ENCODE data around the gene ZNF28.
"Not testable (repeated sequence)": the region's sequence is repeated elsewhere in the genome, so short reads cannot be mapped to it uniquely, and the experiment has no call there.

The ZNF28 gene

GRCh38 chr19:52778811-52779210, 42.6 kb downstream of the ZNF28 start:
- no peak for DNase-seq (ENCODE audit: low read depth in 2 of 2)

DNA sequence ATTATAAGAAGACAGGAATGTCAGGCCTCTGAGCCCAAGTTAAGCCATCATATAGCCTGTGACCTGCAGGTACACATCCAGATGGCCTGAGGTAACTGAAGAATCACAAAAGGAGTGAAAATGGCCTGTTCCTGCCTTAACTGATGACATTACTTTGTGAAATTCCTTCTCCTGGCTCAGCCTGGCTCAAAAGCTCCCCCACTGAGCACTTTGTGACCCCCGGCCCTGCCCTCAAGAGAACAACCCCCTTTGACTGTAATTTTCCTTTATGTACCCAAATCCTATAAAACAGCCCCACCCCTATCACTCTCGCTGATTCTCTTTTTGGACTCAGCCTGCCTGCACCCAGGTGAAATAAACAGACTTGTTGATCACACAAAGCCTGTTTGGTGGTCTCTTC, 65.0 kb downstream of the ZNF28 start:
- not testable (repeated sequence) for DNase-seq (ENCODE audit: low read depth in 2 of 2)

DNA sequence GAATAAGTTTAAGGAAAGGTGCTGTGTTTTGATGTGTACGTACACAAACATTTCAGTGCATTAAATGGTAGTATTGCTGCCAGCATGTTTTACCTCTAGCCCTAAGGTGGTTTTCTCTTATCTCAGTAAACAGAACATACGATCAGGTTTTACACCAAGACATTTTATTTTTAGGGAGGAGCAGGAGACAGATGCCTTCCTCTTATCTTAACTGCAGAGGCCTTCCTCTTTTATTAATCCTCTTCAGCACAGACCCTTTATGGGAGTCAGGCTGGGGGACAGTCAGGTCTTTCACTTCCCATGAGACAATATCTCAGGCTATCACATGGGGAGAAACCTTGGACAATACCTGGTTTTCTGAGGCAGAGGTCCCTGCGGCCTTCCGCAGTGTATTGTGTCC, 71.7 kb downstream of the ZNF28 start:
- DNase-seq (ENCODE audit: low read depth in 2 of 2) = no peak

- DNase-seq (ENCODE audit: low read depth in 2 of 2) = no peak
Observed at GRCh38 chr19:52748336-52748950, 73.0 kb downstream of the ZNF28 start.
